HCT116 (cell line): Measurements from ENCODE around the gene VPS9D1.
"Not testable (repeated sequence)": the region's sequence is repeated elsewhere in the genome, so short reads cannot be mapped to it uniquely, and the experiment has no call there.

Source experiments
- CEBPB ChIP-seq: IDR thresholded peaks from 2 replicates; pipeline ENCODE4 v1.6.1; 2012; ENCODE audit warnings: low read depth
- POLR2A ChIP-seq: IDR thresholded peaks from 2 replicates; pipeline ENCODE4 v1.7.0; 2011; ENCODE audit warnings: borderline replicate concordance; ENCODE audit not compliant: insufficient read depth, insufficient read length; ENCODE audit errors: extremely low read depth

GRCh38 chr16:89694784-89695085 is 26.0 kb downstream of the VPS9D1 start:
- TF ChIP-seq POLR2A, CEBPB: not testable (repeated sequence)
